Kasumi-1 (cell line): ENCODE measurements around the gene ADAM10.

Source experiments
- DNase-seq, 2 experiments: peaks; one replicate each; lab custom pipeline; 2025; lab: John Stamatoyannopoulos, UW

ADAM10 gene

GRCh38 chr15:58575045-58575786 lies 174.3 kb downstream of the ADAM10 start:
- no peak for DNase-seq

GRCh38 chr15:58574631-58575030 lies 174.9 kb downstream of the ADAM10 start:
- no peak for DNase-seq

- DNase-seq, result no peak
These were observed 176.2 kb downstream of the ADAM10 start for GRCh38 chr15:58573270-58573669.

- DNase-seq, result no peak
These were observed 177.0 kb downstream of the ADAM10 start for GRCh38 chr15:58572521-58572920.

- no peak for DNase-seq
These were observed 178.0 kb downstream of the ADAM10 start for GRCh38 chr15:58571491-58571890.

GRCh38 chr15:58569455-58569854 lies 180.1 kb downstream of the ADAM10 start:
- DNase-seq, result no peak

- DNase-seq, result peak; percentile 58 to 66
These were observed 181.3 kb downstream of the ADAM10 start for GRCh38 chr15:58568157-58568571.

- DNase-seq, result peak in 1 of 2 experiments; percentile 9
These were observed 183.5 kb downstream of the ADAM10 start for GRCh38 chr15:58566029-58566428.

GRCh38 chr15:58565619-58566018 lies 183.9 kb downstream of the ADAM10 start:
- DNase-seq, result no peak

- DNase-seq, result no peak
These were observed 184.5 kb downstream of the ADAM10 start for GRCh38 chr15:58564981-58565380.

- no peak for DNase-seq
These were observed 187.4 kb downstream of the ADAM10 start for GRCh38 chr15:58562135-58562534.

- no peak for DNase-seq
These were observed 188.2 kb downstream of the ADAM10 start for GRCh38 chr15:58561321-58561720.

- no peak for DNase-seq
These were observed 189.5 kb downstream of the ADAM10 start for GRCh38 chr15:58559904-58560588.

- no peak for DNase-seq
These were observed 190.7 kb downstream of the ADAM10 start for GRCh38 chr15:58558777-58559176.

- no peak for DNase-seq
These were observed 193.0 kb downstream of the ADAM10 start for GRCh38 chr15:58556541-58556940.

GRCh38 chr15:58556028-58556361 lies 193.5 kb downstream of the ADAM10 start:
- no peak for DNase-seq

- DNase-seq, result no peak
These were observed 194.1 kb downstream of the ADAM10 start for GRCh38 chr15:58555162-58556027.

- no peak for DNase-seq
These were observed 194.7 kb downstream of the ADAM10 start for GRCh38 chr15:58554758-58555157.

- DNase-seq, result no peak
These were observed 196.1 kb downstream of the ADAM10 start for GRCh38 chr15:58553365-58553918.

- no peak for DNase-seq
These were observed 196.8 kb downstream of the ADAM10 start for GRCh38 chr15:58552505-58553364.

- no peak for DNase-seq
These were observed 197.6 kb downstream of the ADAM10 start for GRCh38 chr15:58551764-58552504.
